GM21825 (cell line): Measurements from ENCODE around the gene NHEJ1.
A peak's percentile ranks its signal among the peaks of the same experiment; 100 is the strongest.

ENCODE experiments used
- ATAC-seq: cut with Tn5 transposase; IDR thresholded peaks from one replicate; pipeline ENCODE4 v1.9.1; 2021; ENCODE audit warnings: mild to moderate bottlenecking, moderate library complexity; ENCODE audit not compliant: unreplicated experiment

The NHEJ1 gene

GRCh38 chr2:219059725-219060682 is 100.6 kb downstream of the NHEJ1 start:
- no peak for ATAC-seq

- ATAC-seq = no peak
Observed at GRCh38 chr2:219059375-219059724, 101.3 kb downstream of the NHEJ1 start.

- no peak for ATAC-seq
Observed at GRCh38 chr2:219058541-219059374, 101.9 kb downstream of the NHEJ1 start.

- ATAC-seq = peak; percentile 82
Observed at GRCh38 chr2:219057709-219058540, 102.7 kb downstream of the NHEJ1 start.

- ATAC-seq = no peak
Observed at GRCh38 chr2:219056896-219057708, 103.5 kb downstream of the NHEJ1 start.

- no peak for ATAC-seq
Observed at GRCh38 chr2:219056176-219056895, 104.3 kb downstream of the NHEJ1 start.

GRCh38 chr2:219054956-219055903 is 105.4 kb downstream of the NHEJ1 start:
- no peak for ATAC-seq

GRCh38 chr2:219049282-219049681 is 111.3 kb downstream of the NHEJ1 start:
- ATAC-seq = no peak

GRCh38 chr2:219045937-219046550 is 114.6 kb downstream of the NHEJ1 start:
- ATAC-seq = no peak

GRCh38 chr2:219042750-219043149 is 117.9 kb downstream of the NHEJ1 start:
- no peak for ATAC-seq

GRCh38 chr2:219042157-219042556 is 118.5 kb downstream of the NHEJ1 start:
- no peak for ATAC-seq

GRCh38 chr2:219041252-219041651 is 119.4 kb downstream of the NHEJ1 start, which contains the start of gene CFAP65:
Gene CFAP65, minus strand, starts transcription at chr2:219041516. Its CDS starts 2,468 bp downstream, at chr2:219039048.
- no peak for ATAC-seq

- no peak for ATAC-seq
Observed at GRCh38 chr2:219038600-219038999, 122.0 kb downstream of the NHEJ1 start.

- no peak for ATAC-seq
Observed at GRCh38 chr2:219037783-219038499, 122.7 kb downstream of the NHEJ1 start.

- no peak for ATAC-seq
Observed at GRCh38 chr2:219035942-219036341, 124.7 kb downstream of the NHEJ1 start.

- no peak for ATAC-seq
Observed at GRCh38 chr2:219034823-219035222, 125.8 kb downstream of the NHEJ1 start.
